GM19238 (cell line): ENCODE results near the gene DNAJB13.

Experiments
- DNase-seq: peaks from one replicate; pipeline ENCODE4 v3.0.0; 2011; ENCODE audit warnings: low spot score; ENCODE audit not compliant: insufficient read length

DNAJB13 gene

DNA sequence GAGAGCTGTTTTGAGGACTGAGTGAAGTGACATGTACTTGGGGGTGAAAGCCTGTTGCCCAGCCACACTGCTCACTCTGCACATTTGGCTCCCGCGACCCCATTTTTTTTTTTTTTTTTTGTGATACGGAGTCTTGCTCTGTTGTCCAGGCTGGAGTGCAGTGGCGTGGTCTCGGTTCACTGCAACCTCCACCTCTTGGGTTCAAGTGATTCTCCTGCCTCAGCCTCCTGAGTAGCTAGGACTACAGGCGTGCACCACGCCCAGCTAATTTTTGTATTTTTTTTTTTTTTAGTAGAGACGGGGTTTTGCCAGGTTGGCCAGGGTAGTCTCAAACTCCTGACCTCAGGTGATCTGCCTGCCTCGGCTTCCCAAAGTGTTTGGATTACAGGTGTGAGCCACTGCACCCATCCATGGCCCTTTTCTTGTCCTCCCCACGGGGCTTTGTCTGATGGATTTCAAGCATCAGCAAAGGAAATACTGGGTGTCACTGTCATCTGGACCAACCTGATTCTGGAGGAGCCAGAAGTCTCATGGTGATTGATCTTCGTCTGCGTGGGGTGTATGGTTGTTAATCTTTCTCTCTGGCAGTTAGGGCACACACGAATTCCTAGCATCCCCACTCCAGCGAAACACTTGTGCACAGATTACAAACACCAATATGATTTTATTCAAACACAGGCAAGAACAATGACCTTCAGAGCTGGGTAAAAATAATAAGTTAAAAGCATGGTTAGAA, 61.4 kb downstream of the DNAJB13 start:
- DNase-seq: no peak

GRCh38 chr11:74013141-74013540, 62.3 kb downstream of the DNAJB13 start:
- DNase-seq: no peak

DNA sequence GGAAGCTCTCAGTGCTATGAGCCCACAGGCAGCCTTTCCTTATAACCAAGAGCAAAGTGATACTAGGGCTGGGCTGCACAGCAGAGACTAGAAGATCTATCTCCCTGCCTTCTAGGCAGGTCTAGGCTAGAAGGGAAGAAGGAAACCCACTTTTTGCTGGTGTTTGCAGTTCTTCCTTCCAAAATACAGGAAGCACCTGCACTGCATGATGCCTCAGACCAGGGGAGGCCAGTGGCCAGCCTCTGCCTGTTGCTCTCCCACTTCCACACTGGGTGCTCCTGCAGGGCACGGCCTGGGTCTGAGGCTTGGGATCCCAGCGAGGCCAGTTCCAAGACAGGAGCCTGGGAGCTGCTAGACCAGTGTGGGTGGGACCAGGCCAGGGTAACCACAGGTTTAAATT, 64.1 kb downstream of the DNAJB13 start:
- no peak for DNase-seq

GRCh38 chr11:74015919-74016684, 65.3 kb downstream of the DNAJB13 start:
- no peak for DNase-seq

DNA sequence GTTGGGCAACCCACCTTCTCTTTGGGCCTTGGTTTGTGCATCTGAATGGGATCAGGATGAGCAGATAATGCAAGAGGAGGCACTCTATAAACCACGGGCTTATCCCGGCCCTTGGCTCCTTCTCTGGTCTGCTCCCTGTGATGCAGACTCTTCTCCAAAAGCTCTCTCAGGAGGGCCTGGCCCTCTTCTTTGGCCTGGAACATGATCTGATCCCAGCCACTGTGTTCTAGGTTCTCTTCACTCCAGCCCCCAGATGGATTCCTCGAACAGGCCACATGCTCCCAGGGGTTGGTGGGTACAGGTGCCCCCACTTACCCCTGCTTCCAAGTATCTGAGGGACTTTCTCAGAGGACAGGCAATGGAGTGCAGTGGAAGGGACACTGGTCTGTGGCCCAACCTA, 66.8 kb downstream of the DNAJB13 start:
- no peak for DNase-seq

- no peak for DNase-seq
Measured at GRCh38 chr11:74018331-74019005, 67.6 kb downstream of the DNAJB13 start.

- no peak for DNase-seq
Measured at GRCh38 chr11:74019104-74019738, 68.4 kb downstream of the DNAJB13 start.

- no peak for DNase-seq
Measured at GRCh38 chr11:74019860-74020259, 69.0 kb downstream of the DNAJB13 start.
